IMR-90 (cell line): ENCODE results near the gene UBL7. TPM values are rescaled to one million over a fixed set of nuclear protein-coding genes. Genes with fewer than 3 reads are reported as not detected.

Experiments used
- CEBPB ChIP-seq: IDR thresholded peaks from 2 replicates; pipeline ENCODE4 v1.6.1; 2012; ENCODE audit warnings: low read depth, low read length, improper control_type of control experiment
- MAZ ChIP-seq: IDR thresholded peaks from 2 replicates; pipeline ENCODE4 v1.6.1; 2012; ENCODE audit warnings: low read depth, mild to moderate bottlenecking, low read length, improper control_type of control experiment, moderate library complexity, borderline replicate concordance
- NFE2L2 ChIP-seq: fragments of 150-350 bp; IDR thresholded peaks from 2 replicates; pipeline ENCODE4 v1.6.1; 2016; ENCODE audit warnings: low read depth, mild to moderate bottlenecking, low read length
- POLR2A ChIP-seq: IDR thresholded peaks from 2 replicates; pipeline ENCODE4 v1.6.1; 2012; ENCODE audit warnings: mild to moderate bottlenecking, low read depth, low read length
- RAD21 ChIP-seq: IDR thresholded peaks from 2 replicates; pipeline ENCODE4 v1.6.1; 2012; ENCODE audit warnings: low read length, improper control_type of control experiment
- RCOR1 ChIP-seq: IDR thresholded peaks from 2 replicates; pipeline ENCODE4 v1.6.1; 2012; ENCODE audit warnings: mild to moderate bottlenecking, low read length, improper control_type of control experiment; ENCODE audit not compliant: insufficient replicate concordance
- RFX5 ChIP-seq: IDR thresholded peaks from 2 replicates; pipeline ENCODE4 v1.8.0; 2012; ENCODE audit warnings: low read depth, mild to moderate bottlenecking, low read length, moderate library complexity
- polyA plus RNA-seq, 3 experiments: library from polyadenylated mRNA; depleted of rRNA; stranded (reverse); fragments of >200 nt; gene quantifications; 2 replicates each; pipeline ENCODE4 v1.2.3, GENCODE V29; 2012; ENCODE audit warnings: low replicate concordance in 1 of 3
- total RNA-seq: library from RNA; depleted of rRNA; stranded (reverse); fragments of >200 nt; gene quantifications from 2 replicates; pipeline ENCODE4 v1.2.3, GENCODE V29; 2012

Gene UBL7
- total and polyA plus RNA-seq, 2 of the 4 experiments (the other 2 are of a cell fraction), result 68.1 to 78.4 TPM

DNA sequence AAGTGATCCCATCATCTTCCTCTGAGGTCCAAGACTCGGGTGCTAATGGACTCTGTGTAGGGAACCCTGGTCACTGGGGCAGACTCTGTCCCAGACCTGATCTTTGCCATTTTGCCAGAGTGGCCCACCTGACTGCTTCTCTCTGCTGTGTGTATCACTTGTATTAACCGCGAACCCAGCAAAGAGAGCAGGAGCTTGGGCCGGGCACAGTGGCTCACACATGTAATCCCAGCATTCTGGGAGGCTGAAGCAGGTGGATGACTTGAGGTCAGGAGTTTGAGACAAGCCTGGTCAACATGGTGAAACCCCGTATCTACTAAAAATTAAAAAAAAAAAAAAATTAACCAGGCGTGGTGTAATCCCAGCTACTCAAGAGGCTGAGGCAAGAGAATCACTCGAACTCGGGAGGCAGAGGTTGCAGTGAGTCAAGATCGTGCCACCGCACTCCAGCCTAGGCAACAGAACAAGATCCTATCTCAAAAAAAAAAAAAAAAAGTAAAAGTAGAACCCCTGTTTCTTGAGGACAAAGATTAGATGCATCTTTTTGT, 60.6 kb downstream of the UBL7 start (continued):
- no peak for TF ChIP-seq MAZ
- TF ChIP-seq POLR2A, result no peak
- TF ChIP-seq NFE2L2, result no peak
- TF ChIP-seq CEBPB, result no peak
- TF ChIP-seq RCOR1, result no peak
- no peak for TF ChIP-seq RAD21
- no peak for TF ChIP-seq RFX5
